ENCODE data around the gene AK6.

GRCh38 chr5:69360442-69360841, 8.9 kb downstream of the AK6 start:
- no peak for TF ChIP-seq CTCF (optimal IDR thresholded peaks at IDR 0.05 in 1 of 3, IDR thresholded peaks at IDR 0.05 in 1 of 3, conservative IDR thresholded peaks at IDR 0.05 in 1 of 3; ENCODE audit: extremely low read depth in 1 of 3, insufficient read depth in 2 of 3, low read length in 3 of 3)
- TF ChIP-seq EZH2 (IDR thresholded peaks at IDR 0.05; ENCODE audit: low read length): no peak

Data from keratinocyte (primary cell).